T-helper 2 cell treated with Interferon-gamma antibody and Interleukin-4, amounts not matched to agents 5 μg/mL and 100 μg/mL, for 36 hours (primary cell): ENCODE measurements around the gene CAPNS1.
"Not testable (repeated sequence)": the region's sequence is repeated elsewhere in the genome, so short reads cannot be mapped to it uniquely, and the experiment has no call there.

Experiments used
- DNase-seq: peaks from one replicate; pipeline ENCODE4 v3.0.0; 2021; ENCODE audit warnings: low spot score
- H3K27ac Mint-ChIP-seq: one replicate; pipeline ENCODE4 v1.8.0; 2021; ENCODE audit warnings: mild to moderate bottlenecking, mixed read lengths
- H3K27me3 Mint-ChIP-seq: one replicate; pipeline ENCODE4 v1.8.0; 2021; ENCODE audit warnings: low read depth, mixed read lengths
- H3K36me3 Mint-ChIP-seq: one replicate; pipeline ENCODE4 v1.8.0; 2021; ENCODE audit warnings: low read depth, mixed read lengths
- H3K4me1 Mint-ChIP-seq: one replicate; pipeline ENCODE4 v1.8.0; 2021; ENCODE audit warnings: low read depth, mixed read lengths
- H3K4me3 Mint-ChIP-seq: one replicate; pipeline ENCODE4 v1.8.0; 2022; ENCODE audit warnings: mild to moderate bottlenecking, moderate library complexity, mixed read lengths
- H3K9me3 Mint-ChIP-seq: one replicate; pipeline ENCODE4 v1.8.0; 2021; ENCODE audit warnings: mixed read lengths

The CAPNS1 gene

DNA sequence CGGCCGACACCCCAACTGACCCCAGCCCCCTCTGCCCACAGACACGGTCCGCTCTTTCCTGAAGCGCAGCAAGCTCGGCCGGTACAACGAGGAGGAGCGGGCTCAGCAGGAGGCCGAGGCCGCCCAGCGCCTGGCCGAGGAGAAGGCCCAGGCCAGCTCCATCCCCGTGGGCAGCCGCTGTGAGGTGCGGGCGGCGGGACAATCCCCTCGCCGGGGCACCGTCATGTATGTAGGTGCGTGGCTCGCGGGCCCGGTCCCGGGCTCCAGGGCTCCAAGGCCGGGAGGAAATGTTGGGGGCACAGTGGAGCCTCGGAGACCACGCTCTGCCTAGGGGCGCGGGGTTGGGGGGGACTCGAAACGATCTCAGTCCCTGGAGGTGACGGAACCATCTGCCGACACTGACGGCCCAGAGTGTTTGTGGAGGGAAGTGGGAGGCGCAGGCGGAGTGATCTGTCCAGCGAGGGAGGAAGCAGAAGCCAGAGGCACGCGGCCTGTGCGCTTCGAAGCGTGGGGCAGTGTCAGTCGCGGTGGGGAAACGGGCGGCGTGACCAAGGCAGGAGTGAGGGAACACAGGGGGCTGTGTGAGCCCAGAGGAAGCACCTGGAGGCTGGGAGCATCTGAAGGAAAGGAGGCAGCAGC is 18.3 kb upstream of the CAPNS1 start:
- H3K9me3 Mint-ChIP-seq = no peaks in the 10 kb centered on the region
- DNase-seq = no peak
- H3K27me3 Mint-ChIP-seq = no peaks in the 10 kb centered on the region
- H3K4me3 Mint-ChIP-seq = no peak overlapping the region
- H3K36me3 Mint-ChIP-seq = peaks cover 60% of the 10 kb centered on the region
- no peak overlapping the region for H3K27ac Mint-ChIP-seq
- H3K4me1 Mint-ChIP-seq = peaks cover 11% of the 10 kb centered on the region

DNA sequence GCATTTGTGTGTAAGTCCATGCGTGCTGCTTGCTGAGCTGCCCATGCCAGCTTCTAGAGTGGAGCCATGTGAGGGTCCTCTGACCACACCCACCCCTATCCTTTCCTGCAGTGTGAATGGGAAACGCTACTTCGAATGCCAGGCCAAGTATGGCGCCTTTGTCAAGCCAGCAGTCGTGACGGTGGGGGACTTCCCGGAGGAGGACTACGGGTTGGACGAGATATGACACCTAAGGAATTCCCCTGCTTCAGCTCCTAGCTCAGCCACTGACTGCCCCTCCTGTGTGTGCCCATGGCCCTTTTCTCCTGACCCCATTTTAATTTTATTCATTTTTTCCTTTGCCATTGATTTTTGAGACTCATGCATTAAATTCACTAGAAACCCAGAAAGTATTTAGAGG is 14.3 kb upstream of the CAPNS1 start:
- H3K27ac Mint-ChIP-seq = peak overlapping the region; percentile 36
- DNase-seq = no peak

DNA sequence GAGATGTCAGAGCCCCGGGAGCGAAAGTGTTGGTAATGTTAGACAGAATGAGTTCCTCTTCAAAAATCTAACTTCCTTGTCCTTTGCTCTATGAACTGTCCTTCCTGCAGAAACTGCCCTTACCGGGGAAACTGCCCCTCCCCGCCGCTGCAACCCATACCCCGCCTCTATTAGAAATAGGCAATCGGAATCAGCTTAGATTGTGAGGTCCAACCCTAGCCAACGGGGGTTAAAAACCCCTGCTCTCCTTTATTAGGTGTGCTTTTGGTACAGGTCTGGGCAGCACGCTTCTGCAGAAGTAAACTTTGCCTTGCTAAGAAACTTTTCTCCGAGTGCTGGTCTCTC is 11.5 kb upstream of the CAPNS1 start:
- no peaks in the 10 kb centered on the region for H3K27me3 Mint-ChIP-seq
- no peaks in the 10 kb centered on the region for H3K9me3 Mint-ChIP-seq
- peak overlapping the region; percentile 85 for H3K4me3 Mint-ChIP-seq
- H3K27ac Mint-ChIP-seq = peak overlapping the region; percentile 92
- no peak for DNase-seq
- H3K36me3 Mint-ChIP-seq = peaks cover 19% of the 10 kb centered on the region
- peaks cover 20% of the 10 kb centered on the region for H3K4me1 Mint-ChIP-seq

More for the DNA sequence above, 14.3 kb upstream of the CAPNS1 start:
- Mint-ChIP-seq H3K4me1 (peaks cover 9% of the 10 kb centered on the region), H3K9me3 (no peaks in the 10 kb centered on the region), H3K27me3 (no peaks in the 10 kb centered on the region), H3K36me3 (peaks cover 31% of the 10 kb centered on the region), H3K4me3 (no peak overlapping the region)

DNA sequence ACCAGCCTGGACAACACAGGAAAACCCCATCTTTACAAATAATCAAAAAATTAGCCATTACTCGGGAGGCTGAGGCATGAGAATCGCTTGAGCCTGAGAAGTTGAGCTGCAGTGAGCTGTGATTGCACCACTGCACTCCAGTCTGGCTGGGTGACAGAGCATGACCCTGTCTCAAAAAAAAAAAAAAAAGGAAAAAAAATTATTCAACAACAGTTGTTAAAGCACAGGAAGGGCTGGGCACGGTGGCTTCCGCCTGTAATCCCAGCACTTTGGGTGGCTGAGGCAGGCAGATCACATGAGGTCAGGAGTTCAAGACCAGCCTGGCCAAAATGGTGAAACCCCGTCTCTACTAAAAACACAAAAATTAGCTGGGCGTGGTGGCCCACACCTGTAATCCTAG is 8.6 kb upstream of the CAPNS1 start:
- DNase-seq, H3K9me3 Mint-ChIP-seq, H3K27me3 Mint-ChIP-seq, H3K4me3 Mint-ChIP-seq, H3K36me3 Mint-ChIP-seq, H3K27ac Mint-ChIP-seq: not testable (repeated sequence)
- peaks cover 20% of the 10 kb centered on the region for H3K4me1 Mint-ChIP-seq

DNA sequence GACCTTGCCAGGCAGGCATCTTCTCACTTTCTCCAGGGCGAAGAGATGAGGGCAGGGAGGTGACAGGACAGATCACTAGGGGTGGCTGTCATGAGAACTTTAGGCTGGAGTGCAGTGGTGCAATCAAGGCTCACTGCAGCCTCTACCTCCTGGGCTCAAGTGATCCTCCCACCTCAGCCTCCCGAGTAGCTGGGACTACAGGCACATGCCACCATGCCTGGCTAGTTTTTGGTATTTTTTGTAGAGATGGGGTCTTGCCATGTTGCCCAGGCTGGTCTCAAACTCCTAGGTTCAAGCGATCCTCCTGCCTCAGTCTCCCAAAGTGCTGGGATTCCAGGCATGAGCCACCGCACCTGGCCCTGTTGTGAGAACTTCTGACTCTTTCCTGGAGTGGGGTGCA is 5.0 kb upstream of the CAPNS1 start:
- H3K4me3 Mint-ChIP-seq, H3K27me3 Mint-ChIP-seq, DNase-seq, H3K36me3 Mint-ChIP-seq, H3K9me3 Mint-ChIP-seq, H3K27ac Mint-ChIP-seq: not testable (repeated sequence)
- H3K4me1 Mint-ChIP-seq = peaks cover 17% of the 10 kb centered on the region

DNA sequence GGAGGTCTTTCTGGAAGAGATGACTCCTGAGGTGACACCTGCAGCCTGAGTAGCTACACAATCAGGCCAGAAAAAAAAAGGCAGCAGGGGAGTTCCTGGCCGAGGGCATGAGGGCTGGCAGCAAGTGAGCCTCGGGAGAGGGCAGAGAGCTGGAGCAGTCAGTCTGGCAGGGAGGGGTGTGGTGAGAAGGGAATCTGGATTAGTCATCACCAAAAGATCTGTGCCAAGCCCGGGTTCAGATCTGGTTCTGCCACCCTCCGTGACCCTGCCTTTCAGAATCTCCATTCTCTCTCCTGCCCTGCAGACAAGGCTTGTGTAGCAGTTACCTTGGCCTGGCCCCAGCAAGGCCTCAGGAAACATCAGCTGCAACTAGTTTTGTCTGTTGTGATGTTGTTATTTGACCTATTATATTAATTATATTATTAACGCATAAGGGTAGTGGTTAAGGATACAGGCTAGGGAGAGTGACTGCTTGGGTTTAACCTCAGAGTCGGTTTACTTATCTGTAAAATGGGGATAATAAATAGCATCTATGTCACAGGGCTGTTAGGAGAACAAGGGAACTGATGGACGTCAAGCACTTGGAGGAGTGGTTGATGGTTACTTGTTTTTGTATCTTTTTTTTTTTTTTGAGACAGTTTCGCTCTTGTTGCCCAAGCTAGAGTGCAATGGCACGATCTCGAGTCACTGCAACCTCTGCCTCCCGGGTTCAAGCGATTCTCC is 2.7 kb upstream of the CAPNS1 start:
- no peak for DNase-seq
- Mint-ChIP-seq H3K27me3 (no peaks in the 10 kb centered on the region), H3K27ac (peak overlapping the region; percentile 27), H3K4me3 (no peak overlapping the region), H3K4me1 (peaks cover 21% of the 10 kb centered on the region), H3K9me3 (no peaks in the 10 kb centered on the region), H3K36me3 (peaks cover 16% of the 10 kb centered on the region)

DNA sequence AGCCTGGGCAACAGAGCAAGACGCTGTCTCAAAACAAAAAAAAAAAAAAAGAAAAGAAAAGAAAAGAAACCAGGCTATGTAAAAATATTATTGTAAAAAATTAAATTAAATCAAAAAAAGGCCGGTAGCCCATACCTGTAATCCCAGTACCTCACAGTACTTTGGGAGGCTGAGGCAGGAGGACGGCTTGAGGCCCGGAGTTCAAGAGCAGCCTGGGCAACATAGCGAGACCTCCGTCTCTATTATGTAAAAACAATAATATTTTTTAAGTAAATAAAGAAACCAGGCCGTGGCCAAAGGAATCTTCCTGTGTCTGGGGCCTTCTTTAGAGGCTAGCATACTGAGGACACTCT is 770 bp upstream of the CAPNS1 start:
- Mint-ChIP-seq H3K27me3 (no peaks in the 10 kb centered on the region), H3K4me3 (peak overlapping the region; percentile 97), H3K9me3 (no peaks in the 10 kb centered on the region), H3K27ac (peak overlapping the region; percentile 94), H3K36me3 (peaks cover 25% of the 10 kb centered on the region), H3K4me1 (peaks cover 14% of the 10 kb centered on the region)
- no peak for DNase-seq

DNA sequence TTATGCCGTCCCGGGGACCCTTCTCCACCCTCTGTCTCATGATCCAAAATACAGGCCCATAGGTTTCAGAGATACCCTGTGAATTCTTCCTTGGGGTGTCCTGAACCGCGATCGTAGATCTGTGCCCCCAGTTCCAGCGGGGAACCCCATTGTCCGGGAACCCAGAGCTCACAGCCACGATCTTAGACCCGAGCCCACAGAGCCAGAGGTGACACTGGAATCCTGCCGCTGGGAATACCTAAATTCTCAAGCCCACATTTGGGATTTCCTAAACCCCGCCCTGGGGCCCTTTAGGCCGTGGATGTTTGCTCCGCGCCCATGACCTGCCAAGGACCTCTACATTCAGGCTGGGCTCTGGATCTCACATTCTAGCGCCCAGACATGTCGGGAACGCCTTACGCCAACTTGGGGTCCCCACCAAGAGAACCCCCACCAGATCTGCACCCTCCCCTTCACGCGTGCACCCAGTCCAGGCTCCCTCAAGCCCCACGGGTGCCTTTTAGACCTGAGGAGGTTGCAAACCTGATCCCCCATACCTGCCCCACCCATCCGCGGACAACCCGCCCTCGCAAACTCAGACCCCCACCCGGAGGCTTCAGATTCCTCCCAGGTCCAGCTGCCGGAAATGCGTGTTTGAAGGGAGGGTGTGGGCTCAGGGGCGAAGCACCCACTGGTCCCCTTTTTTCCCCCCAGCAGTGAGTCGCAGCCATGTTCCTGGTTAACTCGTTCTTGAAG is 605 bp downstream of the CAPNS1 start:
- no peaks in the 10 kb centered on the region for H3K27me3 Mint-ChIP-seq
- H3K36me3 Mint-ChIP-seq = peaks cover 34% of the 10 kb centered on the region
- DNase-seq = peak; percentile 33
- peak overlapping the region; percentile 97 for H3K4me3 Mint-ChIP-seq
- peak overlapping the region; percentile 94 for H3K27ac Mint-ChIP-seq
- peaks cover 14% of the 10 kb centered on the region for H3K4me1 Mint-ChIP-seq
- no peaks in the 10 kb centered on the region for H3K9me3 Mint-ChIP-seq

DNA sequence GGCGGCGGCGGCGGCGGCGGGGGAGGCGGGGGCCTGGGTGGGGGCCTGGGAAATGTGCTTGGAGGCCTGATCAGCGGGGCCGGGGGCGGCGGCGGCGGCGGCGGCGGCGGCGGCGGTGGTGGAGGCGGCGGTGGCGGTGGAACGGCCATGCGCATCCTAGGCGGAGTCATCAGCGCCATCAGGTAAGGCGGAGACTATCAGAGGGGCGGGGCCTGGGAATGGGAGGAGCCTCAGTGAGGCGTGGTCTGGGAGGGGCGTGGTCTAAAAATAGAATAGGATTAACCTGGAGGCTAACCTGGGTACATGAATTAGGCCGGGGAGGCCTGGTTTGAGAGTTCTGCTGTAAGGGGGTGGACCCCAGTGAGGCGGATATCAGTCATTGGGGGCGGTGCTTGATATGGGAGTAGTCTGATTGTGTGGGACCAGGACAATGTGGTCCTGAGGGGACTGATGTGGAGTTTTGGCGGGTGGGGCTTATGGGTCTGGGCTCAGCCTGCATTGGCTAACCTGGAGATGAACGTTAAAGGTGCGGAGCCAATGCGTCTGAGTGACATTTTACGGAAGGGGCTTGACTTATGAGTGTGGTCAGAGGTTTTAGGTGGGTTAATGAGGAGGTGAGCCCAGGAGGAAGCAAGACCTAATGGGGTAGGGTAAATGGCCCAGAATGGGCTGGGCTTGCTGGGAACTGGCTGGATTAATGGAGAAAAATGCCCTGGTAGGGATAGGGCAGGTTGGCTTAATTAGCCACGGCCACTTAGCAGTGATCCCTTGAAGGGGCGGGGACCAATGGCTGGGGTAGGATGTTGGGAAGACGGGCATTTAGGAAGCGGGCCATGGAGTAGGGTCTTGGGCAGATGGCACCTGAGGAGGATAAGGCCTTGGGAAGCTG is 1.4 kb downstream of the CAPNS1 start:
- Mint-ChIP-seq H3K36me3 (peaks cover 41% of the 10 kb centered on the region), H3K9me3 (no peaks in the 10 kb centered on the region)

DNA sequence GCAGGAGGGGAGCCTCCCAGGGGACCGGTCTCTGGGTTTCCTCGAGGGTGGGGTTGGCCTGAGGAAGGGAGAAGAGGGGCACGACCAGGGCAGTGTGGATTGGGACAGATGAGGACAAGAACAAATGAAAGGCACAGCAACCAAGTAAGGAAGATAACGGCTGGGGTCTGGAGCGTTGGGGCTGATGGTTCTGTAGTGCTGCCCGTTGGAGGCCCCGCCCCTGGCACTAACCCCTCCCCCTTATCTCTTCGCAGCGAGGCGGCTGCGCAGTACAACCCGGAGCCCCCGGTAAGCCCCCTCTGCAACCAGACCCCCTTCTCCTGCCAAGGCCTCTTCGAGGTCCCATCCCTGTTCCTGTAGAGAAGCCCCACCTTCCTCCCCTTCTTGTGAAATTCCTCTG is 2.2 kb downstream of the CAPNS1 start:
- no peaks in the 10 kb centered on the region for H3K27me3 Mint-ChIP-seq
- no peak overlapping the region for H3K27ac Mint-ChIP-seq
- H3K36me3 Mint-ChIP-seq = peaks cover 47% of the 10 kb centered on the region
- DNase-seq = no peak
- H3K4me3 Mint-ChIP-seq = peak overlapping the region; percentile 87
- H3K4me1 Mint-ChIP-seq = peaks cover 9% of the 10 kb centered on the region
- no peaks in the 10 kb centered on the region for H3K9me3 Mint-ChIP-seq

More for the DNA sequence above, 1.4 kb downstream of the CAPNS1 start:
- peak; percentile 87 for DNase-seq
- Mint-ChIP-seq H3K27me3 (no peaks in the 10 kb centered on the region), H3K27ac (peak overlapping the region; percentile 94), H3K4me1 (peaks cover 14% of the 10 kb centered on the region), H3K4me3 (peak overlapping the region; percentile 97)

DNA sequence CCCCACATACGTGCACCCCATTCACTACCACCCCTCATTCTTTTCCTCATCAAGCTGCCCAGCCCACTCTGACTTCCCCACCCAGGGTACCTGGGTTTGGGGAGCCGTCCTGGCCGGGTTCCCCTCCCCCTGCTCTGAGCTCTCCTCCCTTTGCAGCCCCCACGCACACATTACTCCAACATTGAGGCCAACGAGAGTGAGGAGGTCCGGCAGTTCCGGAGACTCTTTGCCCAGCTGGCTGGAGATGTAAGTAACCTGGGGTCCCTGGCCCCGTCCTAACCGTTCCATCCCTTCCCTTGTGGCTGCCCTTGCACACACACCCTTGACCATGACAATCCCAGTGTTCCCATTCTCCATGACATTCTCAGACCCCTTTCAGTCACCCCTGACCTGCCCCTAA is 2.6 kb downstream of the CAPNS1 start:
- Mint-ChIP-seq H3K4me3 (peak overlapping the region; percentile 40), H3K9me3 (no peaks in the 10 kb centered on the region), H3K4me1 (peaks cover 9% of the 10 kb centered on the region), H3K36me3 (peaks cover 49% of the 10 kb centered on the region), H3K27me3 (no peaks in the 10 kb centered on the region), H3K27ac (no peak overlapping the region)
- DNase-seq = no peak

DNA sequence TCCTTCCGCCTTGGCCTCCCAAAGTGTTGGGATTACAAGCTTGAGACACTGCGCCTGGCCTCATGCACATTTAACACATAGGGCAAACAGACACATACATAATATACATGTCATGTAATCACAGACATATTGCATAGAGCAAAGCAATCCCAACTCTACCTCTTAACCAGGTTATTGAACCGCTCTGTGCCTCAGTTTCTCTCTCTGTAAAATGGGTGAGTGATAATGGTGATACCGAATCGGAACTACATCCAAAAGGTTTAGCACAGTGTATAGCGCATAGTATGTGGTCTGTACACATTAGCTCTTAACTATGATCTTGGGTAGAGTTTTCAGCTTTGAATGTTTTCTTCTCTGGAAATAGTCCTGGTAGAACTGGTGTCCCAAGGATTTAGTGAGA is 4.8 kb downstream of the CAPNS1 start:
- peaks cover 13% of the 10 kb centered on the region for H3K4me1 Mint-ChIP-seq
- H3K27ac Mint-ChIP-seq = no peak overlapping the region

DNA sequence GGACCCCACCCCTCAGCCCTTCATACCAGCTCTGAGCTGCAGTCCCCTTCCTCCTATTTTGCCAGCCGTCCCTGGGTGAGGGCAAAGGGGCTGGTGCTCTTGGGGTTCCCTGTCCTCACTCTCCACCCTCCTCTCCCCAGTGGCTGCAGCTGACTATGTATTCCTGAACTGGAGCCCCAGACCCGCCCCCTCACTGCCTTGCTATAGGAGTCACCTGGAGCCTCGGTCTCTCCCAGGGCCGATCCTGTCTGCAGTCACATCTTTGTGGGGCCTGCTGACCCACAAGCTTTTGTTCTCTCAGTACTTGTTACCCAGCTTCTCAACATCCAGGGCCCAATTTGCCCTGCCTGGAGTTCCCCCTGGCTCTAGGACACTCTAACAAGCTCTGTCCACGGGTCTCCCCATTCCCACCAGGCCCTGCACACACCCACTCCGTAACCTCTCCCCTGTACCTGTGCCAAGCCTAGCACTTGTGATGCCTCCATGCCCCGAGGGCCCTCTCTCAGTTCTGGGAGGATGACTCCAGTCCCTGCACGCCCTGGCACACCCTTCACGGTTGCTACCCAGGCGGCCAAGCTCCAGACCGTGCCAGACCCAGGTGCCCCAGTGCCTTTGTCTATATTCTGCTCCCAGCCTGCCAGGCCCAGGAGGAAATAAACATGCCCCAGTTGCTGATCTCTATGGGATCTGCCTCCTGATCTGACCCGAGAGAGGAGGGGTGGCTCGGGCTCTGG is 10.0 kb downstream of the CAPNS1 start:
- Mint-ChIP-seq H3K27ac (no peak overlapping the region), H3K36me3 (peaks cover 50% of the 10 kb centered on the region), H3K27me3 (no peaks in the 10 kb centered on the region)

More for the DNA sequence above, 4.8 kb downstream of the CAPNS1 start:
- no peak for DNase-seq
- Mint-ChIP-seq H3K9me3 (no peaks in the 10 kb centered on the region), H3K27me3 (no peaks in the 10 kb centered on the region), H3K36me3 (peaks cover 63% of the 10 kb centered on the region), H3K4me3 (no peak overlapping the region)

More for the DNA sequence above, 10.0 kb downstream of the CAPNS1 start:
- Mint-ChIP-seq H3K4me1 (peaks cover 4% of the 10 kb centered on the region), H3K4me3 (no peak overlapping the region), H3K9me3 (no peaks in the 10 kb centered on the region)
- DNase-seq = no peak
